OCI-M2 (cell line): Measurements from ENCODE around the gene EMX2.
"Not testable (repeated sequence)": the region's sequence is repeated elsewhere in the genome, so short reads cannot be mapped to it uniquely, and the experiment has no call there.

ENCODE experiments used
- DNase-seq: peaks from one replicate; lab custom pipeline; 2025; ENCODE audit not compliant: unreplicated experiment; lab: John Stamatoyannopoulos, UW

The EMX2 gene

DNA sequence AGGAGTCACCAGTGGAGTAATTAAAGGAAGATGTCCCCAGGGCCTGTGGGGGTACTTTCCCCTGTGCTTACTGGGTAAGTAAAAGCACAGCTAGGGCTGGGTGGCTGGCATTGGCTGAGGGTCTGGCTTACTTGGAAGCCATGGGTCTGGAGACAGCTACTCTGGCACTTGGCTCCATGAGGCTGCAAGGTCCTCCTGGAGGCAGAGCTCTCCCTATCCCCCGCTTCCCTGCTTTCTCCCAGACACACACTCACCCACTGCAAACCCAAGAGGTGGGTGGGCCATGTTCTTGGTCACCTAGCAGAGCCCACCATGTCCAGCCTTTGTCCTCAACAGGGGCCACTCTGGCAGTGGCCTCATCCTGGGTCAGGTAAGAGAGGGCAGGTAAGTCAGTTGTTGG is 13.3 kb downstream of the EMX2 start:
- no peak for DNase-seq

DNA sequence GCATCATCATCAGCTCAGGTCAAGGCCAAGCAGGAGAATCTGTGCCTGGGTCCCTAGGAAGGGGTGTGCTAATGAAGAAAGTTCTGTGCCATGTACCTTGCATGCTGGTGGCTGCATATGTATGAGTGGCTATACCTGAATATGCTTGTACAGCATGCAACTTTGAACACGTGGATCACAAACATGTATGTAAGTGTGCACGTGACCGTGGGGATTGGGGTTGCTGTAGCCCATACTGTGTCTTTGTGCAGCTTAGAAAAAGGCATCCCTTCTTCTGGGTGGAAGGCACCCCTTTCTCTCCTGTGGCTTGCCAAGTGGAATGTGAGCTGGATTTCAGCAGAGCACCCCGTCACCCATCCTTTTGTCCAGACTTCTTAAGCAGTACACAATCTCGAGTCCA is 13.8 kb downstream of the EMX2 start:
- DNase-seq = no peak

DNA sequence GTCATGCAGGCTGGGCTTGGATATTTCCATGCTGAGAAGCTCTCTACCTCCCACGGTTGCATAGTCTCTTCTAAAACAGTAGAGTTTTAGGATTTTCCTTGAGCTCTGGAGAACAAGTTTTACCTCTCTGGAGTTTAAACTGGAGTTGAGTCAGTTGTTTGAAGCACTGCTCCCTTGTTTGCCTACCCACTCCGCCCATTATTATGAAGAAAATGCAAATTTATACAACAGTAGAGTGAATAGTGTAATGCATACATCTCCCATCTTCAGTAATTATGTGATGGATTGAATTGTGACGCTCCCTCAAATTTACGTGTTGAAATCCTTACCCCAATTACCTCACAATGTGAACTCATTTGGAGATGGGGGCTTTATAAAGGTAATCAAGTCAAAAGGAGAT is 17.2 kb downstream of the EMX2 start:
- DNase-seq = no peak

DNA sequence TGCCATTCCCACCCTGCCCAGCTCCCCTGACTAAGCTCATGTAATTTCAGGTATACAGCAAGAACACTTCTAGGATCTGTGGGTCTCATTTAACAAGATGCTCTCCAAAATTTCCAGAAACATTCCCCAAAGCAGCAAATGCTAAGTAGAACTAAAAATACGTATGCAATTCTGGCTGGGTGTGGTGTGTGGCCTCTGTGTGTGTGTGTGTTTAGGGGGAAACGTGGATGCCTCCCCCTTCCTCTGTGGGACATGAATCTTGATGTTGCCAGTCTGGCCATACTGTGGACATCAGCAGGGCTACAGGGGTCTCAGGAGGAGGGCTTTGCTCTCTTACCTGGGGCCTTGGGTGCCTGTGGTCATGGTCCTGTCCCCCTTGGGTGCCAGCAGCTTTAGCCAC is 18.4 kb downstream of the EMX2 start:
- no peak for DNase-seq

DNA sequence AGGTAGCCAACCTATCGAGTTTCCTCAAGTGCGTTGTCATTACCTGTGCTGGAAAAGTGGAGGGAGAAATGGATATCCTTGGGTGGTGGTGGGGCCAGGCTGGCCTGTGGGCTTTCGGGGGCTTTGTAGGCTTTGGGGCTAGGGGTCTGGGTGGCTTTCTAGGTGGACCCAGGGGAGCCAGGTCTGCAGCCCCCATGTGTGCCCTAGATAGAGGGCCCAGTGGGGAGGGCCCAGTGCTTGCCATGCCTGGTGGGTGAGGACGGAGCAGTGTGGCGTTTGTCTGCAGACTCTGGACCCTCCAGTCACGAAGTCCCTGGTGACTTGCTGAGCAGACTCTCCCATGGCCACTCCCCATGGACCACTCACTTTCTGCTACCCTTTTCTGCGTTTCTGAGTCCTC is 19.7 kb downstream of the EMX2 start:
- no peak for DNase-seq

DNA sequence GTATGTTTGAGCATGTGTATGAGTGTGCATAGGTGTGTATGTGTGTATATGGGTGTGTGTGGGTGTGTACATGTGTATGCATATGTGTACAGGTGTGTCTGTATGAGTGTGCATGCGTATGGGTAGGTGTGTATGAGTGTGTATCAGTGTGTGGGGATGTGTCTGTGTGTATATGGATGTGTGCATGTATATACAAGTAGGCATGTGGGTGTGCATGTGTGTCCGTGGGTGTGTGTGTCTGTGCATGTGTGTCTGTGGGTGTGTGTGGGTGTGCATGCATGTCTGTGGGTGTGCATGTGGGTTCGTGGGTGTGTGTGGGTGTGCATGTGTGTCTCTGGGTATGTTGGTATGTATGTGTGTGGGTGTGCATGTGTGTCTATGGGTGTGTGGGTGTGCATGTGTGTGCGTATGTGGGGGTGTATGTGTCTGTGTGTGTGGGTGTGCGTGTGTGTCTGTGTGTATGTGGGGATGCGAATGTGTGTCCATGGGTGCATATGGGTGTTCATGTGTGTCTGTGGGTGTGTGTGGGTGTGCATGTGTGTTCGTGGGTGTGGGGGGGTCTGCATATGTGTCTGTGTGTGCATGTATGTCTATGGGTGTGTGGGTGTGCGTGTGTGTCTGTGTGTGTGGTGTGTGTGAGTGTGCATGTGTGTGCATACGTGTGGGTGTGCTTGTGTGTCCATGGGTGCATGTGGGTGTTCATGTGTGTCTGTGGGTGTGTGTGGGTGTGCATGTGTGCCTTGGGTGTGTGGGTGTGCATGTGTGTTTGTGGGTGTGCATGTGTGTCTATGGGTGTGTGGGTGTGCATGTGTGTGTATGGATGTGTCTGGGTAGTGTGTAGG is 20.6 kb downstream of the EMX2 start:
- DNase-seq = no peak

DNA sequence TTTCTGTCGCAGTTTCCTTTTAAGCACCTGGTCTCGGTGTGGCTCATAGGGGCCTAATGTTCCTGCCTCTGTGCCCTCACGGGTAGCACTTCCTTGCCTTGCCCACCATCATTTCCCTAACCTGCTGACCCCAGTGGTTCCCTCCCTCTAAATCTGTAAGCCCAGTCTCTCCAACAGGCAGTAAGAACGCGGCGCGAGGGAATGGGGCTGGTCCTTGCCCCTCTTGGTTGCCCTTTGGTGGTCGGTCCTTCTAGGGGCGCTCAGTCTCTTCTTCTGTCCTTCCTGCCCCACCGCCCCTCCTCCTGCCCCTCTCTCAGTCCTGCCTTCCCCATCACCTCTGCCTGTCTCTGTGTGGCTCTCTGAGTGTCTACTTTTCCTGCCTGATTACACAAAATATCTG is 21.2 kb downstream of the EMX2 start:
- DNase-seq = no peak

DNA sequence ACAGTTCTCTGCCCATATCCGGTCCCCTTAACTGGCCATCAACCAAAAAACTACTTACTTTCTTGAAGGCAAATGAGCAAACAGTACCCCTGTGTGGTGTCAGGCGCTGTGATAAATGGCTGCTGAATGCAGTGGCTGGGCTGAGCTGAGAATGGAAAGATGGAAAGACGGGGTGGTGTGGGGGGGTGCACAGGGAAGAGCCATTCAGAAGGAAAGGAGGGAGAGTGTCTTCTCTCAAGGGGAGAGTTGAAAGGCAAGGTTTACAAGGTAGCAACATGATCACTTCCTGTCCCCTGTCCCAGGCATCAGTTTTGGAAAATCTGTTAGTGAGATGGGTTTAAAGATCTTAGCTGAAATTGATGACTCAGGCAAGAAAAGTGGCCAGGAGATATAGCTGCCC is 22.5 kb downstream of the EMX2 start:
- no peak for DNase-seq

DNA sequence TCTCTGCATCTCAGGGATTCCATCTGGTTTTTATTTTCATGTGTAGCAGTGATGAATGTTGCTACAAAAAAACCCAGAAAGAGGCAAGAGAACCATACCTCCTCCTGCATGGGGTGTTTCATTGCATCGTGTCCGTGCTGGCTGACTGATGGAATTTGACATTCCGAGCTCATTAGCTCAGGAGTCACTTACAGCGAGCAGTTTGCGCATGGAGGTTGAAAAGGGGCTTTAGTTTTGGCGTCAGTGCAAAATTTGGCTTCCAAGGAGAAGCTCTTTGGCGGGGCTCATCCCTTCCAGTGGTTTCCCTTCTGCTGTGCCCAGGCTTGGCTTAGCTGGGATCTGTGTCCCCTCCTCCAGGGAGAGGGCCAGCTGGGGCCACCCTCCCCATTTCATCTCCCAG is 25.8 kb downstream of the EMX2 start:
- DNase-seq = no peak

DNA sequence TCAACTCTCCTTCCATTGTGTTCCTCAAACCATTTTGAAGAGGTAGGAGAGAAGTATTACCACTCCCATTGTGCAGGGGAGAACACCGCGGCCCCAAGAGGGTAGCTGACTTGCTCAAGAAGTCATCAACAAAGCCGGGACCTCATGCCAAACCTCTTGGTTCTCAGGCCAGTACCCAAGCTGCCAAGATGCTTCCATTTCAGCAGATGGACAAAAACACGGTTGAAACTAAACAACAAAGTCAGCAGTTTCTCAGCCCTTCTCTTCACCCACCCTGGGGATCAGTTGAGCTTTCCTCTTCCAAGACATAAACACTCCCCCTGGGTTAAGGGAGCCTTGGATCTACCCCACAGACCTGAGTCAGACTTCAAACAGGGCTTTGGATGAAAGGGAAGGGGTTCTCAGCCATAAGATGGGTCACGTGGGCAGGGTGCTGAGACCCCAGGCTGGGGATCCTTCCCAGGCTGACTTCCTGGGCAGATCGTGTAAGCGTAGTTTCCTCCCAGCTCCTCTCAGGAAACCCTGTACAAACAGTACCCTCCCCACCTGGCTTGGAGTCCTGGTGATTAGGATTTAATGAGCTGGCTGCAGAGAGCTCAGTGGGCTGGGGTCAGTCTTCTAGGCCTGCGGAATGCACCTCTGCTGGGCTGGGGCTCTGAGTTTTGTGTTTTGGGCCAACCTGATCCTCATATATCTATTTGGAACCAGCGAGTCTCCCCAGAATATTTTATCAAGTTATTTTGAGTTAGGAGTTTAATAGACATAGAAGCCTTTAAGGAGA is 27.3 kb downstream of the EMX2 start:
- no peak for DNase-seq

DNA sequence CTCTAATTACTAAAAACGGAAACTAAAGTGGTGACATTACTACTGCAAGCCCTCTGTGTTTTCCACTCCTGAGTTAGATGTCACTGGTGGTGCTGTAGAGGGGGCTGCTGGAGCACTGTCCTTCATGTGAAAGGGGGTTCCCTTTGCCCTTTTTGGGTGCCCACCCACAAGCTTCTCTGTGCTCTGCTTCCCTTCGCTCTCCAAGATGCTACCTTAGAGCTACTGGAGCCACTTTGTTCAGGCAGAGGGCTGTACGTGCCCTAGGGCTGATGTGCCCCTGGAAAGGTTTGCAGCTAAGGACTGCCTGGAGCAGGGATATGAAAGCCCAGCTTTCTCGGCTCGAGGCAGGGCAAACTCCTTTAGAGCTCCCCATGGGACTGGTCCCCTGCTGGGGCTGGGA is 28.3 kb downstream of the EMX2 start:
- DNase-seq = no peak

DNA sequence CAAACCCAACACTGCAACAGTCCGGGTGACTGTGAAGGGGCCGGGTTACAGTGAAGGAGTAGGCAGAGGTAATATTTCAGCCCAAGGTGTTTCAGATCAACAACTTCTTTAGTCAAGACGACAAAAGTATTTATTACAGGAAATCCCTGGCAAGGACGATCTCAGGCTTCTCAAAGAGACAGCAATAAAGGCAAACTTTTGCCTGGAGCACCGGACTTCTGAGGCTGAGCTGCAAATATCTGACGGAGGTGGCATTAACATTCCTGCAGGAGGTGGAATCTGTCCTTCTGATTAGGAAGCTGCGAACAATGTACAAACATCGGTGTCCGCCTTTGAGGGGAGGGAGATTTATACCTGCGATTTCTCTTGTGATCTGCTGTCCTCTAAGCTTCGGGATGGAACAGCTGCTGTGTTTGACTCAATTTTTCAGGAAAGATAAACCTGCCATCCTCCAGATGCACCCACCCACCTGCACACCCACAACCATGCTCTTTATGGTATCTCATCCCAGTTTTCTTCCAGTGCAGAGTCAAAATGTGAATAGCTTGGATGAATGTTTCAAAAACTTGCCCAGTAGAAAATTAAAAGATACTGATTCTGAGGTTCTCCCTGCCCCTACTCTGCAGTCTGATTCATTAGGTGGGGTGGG is 32.1 kb downstream of the EMX2 start:
- no peak for DNase-seq

DNA sequence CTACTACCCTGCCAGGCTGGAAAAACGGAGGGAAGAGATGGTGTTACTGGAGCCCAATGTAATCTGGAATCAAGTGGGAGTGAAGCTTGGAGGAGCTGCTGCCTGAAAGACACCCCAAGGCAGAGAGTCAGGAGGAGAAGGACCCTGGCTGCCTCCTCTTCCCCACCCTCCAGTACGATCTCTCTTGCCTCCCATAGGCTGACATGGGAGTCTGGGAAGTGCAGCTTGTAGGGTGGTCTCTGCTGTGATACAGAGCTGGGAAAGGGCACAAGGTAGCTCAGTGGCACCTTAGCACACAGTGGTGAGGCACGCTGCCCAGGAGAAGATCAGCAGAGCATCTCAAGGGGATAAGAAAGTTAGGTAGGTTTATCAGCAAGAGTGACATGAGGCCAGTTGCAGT is 35.9 kb downstream of the EMX2 start:
- DNase-seq = no peak

DNA sequence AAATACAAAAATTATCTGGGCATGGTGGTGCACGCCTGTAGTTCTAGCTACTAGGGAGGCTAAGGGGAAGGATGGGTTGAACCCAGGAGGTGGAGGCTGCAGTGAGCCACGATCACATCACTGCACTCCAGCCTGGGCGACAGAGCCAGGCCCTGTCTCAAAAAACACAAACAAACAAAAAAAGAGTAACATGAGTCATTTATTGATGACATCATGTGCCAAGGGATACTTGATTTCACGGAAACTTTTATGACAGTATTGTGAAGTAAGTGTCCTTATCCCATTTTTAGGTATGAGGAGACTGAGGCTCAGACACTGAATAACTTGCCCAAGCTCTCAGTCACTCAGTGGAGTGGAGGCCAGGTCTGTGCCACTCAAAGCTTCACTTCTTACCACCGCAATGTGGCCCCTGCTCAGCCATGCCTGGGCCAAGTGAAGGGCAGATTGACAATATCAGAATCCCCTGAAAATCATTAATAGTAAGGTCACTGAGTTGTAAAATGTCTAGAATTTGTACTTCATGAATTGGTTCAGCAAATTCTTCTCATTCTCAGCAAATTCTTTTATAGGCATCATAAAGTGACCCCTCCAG is 36.5 kb downstream of the EMX2 start:
- DNase-seq = no peak

DNA sequence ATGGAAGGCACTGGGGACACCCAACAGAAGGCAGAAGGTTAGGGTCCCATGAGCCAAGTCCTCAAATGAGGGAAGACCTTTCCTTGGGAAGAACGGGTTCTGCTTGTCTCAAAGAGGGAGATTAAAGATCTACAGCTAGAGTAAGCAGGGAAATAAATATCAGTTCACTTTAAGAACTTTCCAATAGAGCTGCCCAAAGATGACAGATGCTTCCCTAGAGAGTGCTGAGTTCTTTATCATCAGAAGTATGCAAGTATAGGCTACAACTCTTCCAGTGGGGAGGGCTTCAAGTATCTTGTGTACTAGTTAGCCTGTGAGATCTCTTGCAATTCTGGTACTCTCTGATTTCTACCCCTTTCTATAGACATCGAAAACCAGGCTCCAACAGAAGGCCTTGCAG is 39.4 kb downstream of the EMX2 start:
- no peak for DNase-seq

DNA sequence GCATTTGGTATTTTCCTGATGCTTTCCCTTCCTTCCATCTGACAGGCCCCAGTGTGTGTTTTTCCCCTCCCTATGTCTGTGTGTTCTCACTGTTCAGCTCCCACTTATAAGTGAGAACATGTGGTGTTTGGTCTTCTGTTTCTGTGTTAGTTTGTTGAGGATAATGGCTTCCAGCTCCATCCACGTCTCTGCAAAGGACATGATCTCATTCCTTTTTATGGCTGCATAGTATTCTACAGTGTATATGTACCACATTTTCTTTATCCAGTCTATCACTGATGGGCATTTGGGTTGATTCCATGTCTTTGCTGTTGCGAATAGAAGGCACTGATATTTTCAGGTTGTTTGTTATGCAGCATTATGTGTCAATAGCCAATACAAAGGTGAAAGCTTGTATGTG is 42.3 kb downstream of the EMX2 start:
- DNase-seq = not testable (repeated sequence)

DNA sequence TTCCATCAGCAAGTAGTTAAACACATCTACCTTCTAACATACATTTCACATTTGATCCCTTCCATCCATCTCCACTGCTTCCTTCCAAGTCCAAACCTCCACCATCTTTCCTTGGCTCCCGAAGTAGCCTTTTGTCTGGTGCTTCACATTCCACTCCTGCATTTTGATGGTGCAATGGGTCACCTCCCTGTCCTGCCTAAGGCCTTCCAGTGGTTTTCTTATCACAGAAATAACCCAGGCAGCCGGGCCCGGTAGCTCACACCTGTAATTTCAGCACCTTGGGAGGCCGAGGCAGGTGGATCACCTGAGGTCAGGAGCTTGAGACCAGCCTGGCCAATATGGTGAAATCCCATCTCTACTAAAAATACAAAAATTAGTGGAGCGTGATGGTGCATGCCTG is 44.5 kb downstream of the EMX2 start:
- no peak for DNase-seq

DNA sequence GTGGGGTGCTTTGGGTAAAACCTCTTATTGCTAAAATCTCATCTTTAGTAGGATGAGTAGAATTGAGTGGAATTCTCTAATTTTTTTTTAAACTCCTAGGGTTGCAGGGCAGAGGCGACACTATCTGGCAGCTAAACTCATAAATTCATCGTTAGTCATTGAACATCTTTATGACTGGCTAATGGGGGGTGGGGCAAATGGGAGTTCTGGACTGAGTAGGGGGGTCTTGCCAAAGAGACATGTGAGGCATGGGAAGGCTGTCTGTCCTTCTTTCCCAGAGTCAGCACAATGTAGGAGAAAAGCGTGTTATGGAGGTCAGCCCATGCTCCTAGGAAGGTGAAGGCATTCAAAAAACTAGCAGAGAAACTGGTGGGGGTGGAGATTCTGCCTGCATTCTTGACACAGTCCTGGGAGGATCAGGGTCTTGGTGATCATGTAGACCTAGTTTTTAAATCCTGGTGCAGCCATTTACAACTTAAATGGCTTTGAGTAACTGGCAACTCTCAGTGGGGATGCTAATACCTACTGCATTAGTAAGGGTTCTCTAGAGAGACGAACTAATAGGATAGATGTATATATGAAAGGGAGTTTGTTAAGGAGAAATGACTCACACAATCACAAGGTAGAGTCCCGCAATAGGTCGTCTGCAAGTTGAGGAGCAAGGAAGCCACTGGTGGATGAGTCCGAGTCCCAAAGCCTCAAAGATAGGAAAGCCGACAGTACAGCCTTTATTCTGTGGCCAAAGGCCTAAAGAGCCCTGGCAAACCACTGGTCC is 47.7 kb downstream of the EMX2 start:
- DNase-seq = no peak

DNA sequence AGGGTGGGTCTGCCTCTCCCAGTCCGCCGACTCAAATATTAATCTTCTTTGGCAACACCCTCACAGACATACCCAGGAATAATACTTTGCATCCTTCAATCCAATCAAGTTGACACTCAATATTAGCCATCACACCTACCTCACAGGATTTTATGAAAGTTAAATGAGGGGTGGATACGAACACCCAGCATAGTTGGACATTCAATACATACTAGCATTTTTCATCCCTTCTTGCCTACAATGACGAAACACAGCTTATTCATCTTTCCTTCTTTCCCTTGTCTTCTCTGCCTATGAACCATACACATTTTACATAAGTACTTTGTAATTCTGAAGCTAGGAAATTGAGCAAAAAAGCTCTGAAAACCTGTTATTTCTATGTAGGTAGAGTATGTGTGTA is 48.5 kb downstream of the EMX2 start:
- no peak for DNase-seq

DNA sequence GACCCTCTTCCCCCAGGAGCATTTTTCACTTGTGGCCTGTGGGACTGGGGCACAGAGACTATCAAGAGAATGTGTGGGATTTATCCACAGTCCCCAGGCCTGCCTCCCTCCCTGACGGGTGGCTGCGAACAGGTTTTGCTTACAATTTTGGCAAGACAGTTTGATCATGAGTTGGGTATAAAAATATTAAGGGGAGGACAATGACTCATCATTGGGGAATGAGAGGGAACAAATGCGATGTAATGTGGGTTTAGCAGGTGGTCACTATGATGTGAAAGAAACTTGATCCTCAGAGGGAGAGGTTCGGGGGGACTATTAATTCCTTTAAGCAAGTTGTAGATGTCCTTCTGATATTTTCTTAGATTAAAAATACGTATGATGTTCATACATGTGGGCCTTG is 52.2 kb downstream of the EMX2 start:
- no peak for DNase-seq

DNA sequence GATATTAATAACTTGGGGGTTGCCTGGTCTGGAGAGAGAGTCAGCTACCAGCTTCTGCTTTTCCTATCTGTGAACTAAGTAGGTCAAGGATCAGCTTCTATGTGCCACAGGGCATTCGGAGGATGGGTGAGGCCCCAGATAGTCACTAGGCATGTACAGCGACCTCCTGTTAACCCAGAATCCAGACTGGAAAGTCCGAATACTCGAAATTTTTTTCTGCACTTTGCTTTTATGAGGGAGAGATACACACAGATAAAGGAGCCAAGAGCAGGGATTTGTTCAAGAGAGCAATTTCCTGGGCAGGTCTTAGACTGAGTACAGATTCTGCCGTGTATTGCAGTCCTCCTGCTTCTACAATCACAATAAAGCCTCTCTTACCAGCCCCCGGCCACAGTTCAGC is 54.2 kb downstream of the EMX2 start:
- DNase-seq = no peak
